GM12878 (cell line): ENCODE results near the gene NPIPB9.
"Not testable (repeated sequence)": the region's sequence is repeated elsewhere in the genome, so short reads cannot be mapped to it uniquely, and the experiment has no call there.

Experiments used
- CHD2 ChIP-seq: IDR thresholded peaks from 2 replicates; pipeline ENCODE4 v1.6.1; 2011; ENCODE audit warnings: low read depth, low read length, improper control_type of control experiment, borderline replicate concordance
- CTCF ChIP-seq, 3 experiments: IDR thresholded peaks in 2 of 3; conservative IDR thresholded peaks in 1 of 3; 2 replicates each; pipeline ENCODE4 v1.5.1; 2011; ENCODE audit warnings: low read depth in 3 of 3, low read length in 3 of 3, mild to moderate bottlenecking in 3 of 3, control low read depth in 2 of 3, moderate library complexity in 2 of 3, inconsistent platforms in 1 of 3, mixed read lengths in 1 of 3; ENCODE audit not compliant: control insufficient read depth in 2 of 3, insufficient read depth in 1 of 3; ENCODE audit errors: extremely low read depth in 1 of 3
- ELK1 ChIP-seq: IDR thresholded peaks from 2 replicates; pipeline ENCODE4 v1.6.1; 2012; ENCODE audit warnings: low read depth, low read length, improper control_type of control experiment
- PAX8 ChIP-seq: fragments of 450-650 bp; IDR thresholded peaks from 2 replicates; pipeline ENCODE4 v1.6.1; 2017; ENCODE audit warnings: mild to moderate bottlenecking, moderate library complexity
- POLR2A ChIP-seq: IDR thresholded peaks from 2 replicates; pipeline ENCODE4 v1.6.1; 2011; ENCODE audit warnings: low read depth, mild to moderate bottlenecking, low read length
- POU2F2 ChIP-seq: IDR thresholded peaks from 3 replicates; pipeline ENCODE4 v1.6.1; 2011; ENCODE audit warnings: low read depth, mild to moderate bottlenecking, low read length, borderline replicate concordance
- SRF ChIP-seq, 2 experiments: IDR thresholded peaks; 2 replicates each; pipeline ENCODE4 v1.6.1; 2011; ENCODE audit warnings: low read depth in 2 of 2, low read length in 2 of 2, mild to moderate bottlenecking in 1 of 2, moderate library complexity in 1 of 2
- USF2 ChIP-seq: IDR thresholded peaks from 2 replicates; pipeline ENCODE4 v1.6.1; 2011; ENCODE audit warnings: low read depth, low read length, improper control_type of control experiment, borderline replicate concordance
- ZNF384 ChIP-seq: IDR thresholded peaks from 2 replicates; pipeline ENCODE4 v1.6.1; 2012; ENCODE audit warnings: low read depth, mild to moderate bottlenecking, low read length, improper control_type of control experiment, borderline replicate concordance
- ZSCAN29 ChIP-seq: fragments of 450-650 bp; IDR thresholded peaks from 2 replicates; pipeline ENCODE4 v1.6.1; 2017; ENCODE audit warnings: mild to moderate bottlenecking, moderate library complexity

GRCh38 chr16:28751487-28751886 is at the start of gene NPIPB9:
- TF ChIP-seq ZSCAN29; SRF (IDR thresholded peaks at IDR 0.05; ENCODE audit: low read depth in 2 of 2, low read length in 2 of 2); POLR2A; CHD2; POU2F2; CTCF (IDR thresholded peaks at IDR 0.05 in 2 of 3, conservative IDR thresholded peaks at IDR 0.05 in 1 of 3; ENCODE audit: control insufficient read depth in 2 of 3, extremely low read depth in 1 of 3, insufficient read depth in 1 of 3, low read depth in 3 of 3, low read length in 3 of 3); ELK1; ZNF384; PAX8; USF2: not testable (repeated sequence)
